ENCODE data around the gene ART3. TPM values are rescaled to one million over a fixed set of nuclear protein-coding genes. Genes with fewer than 3 reads are reported as not detected.
"Not testable (repeated sequence)": the region's sequence is repeated elsewhere in the genome, so short reads cannot be mapped to it uniquely, and the experiment has no call there.

Gene ART3
- total and polyA plus RNA-seq, 4 donors, result 0.68 to 0.81 TPM; not detected in 2

- H3K4me3 ChIP-seq (ENCODE audit: low read length in 2 of 2); H3K27me3 ChIP-seq (ENCODE audit: control insufficient read depth in 1 of 2, insufficient read depth in 2 of 2, low read length in 1 of 2); DNase-seq; H3K27ac ChIP-seq (ENCODE audit: low read depth in 1 of 2, low read length in 2 of 2); ATAC-seq (ENCODE audit: low FRiP score); intact Hi-C loops (cut with DNase I); H3K36me3 ChIP-seq (ENCODE audit: control insufficient read depth in 1 of 2, insufficient read depth in 2 of 2, low read length in 1 of 2); H3K4me1 ChIP-seq (ENCODE audit: control insufficient read depth in 1 of 2, insufficient read depth in 2 of 2, low read length in 2 of 2); H3K9me3 ChIP-seq (ENCODE audit: control insufficient read depth, low read length): not testable (repeated sequence)
- WGBS, 2 donors, result 70 to 71% methylated on average over 4 of the region's 4 CpGs
These were observed 29.8 kb upstream of the ART3 start for GRCh38 chr4:76044686-76045085.

- DNase-seq; H3K36me3 ChIP-seq (ENCODE audit: control insufficient read depth in 1 of 2, insufficient read depth in 2 of 2, low read length in 1 of 2); ATAC-seq (ENCODE audit: low FRiP score); H3K27ac ChIP-seq (ENCODE audit: low read depth in 1 of 2, low read length in 2 of 2); H3K9me3 ChIP-seq (ENCODE audit: control insufficient read depth, low read length); intact Hi-C loops (cut with DNase I); H3K4me3 ChIP-seq (ENCODE audit: low read length in 2 of 2); H3K27me3 ChIP-seq (ENCODE audit: control insufficient read depth in 1 of 2, insufficient read depth in 2 of 2, low read length in 1 of 2); H3K4me1 ChIP-seq (ENCODE audit: control insufficient read depth in 1 of 2, insufficient read depth in 2 of 2, low read length in 2 of 2): not testable (repeated sequence)
- 80 to 87% methylated on average over 17 of the region's 17 CpGs for WGBS, 2 donors
These were observed 24.6 kb upstream of the ART3 start for GRCh38 chr4:76049860-76050416.

GRCh38 chr4:76050560-76051050 lies 23.9 kb upstream of the ART3 start:
- H3K9me3 ChIP-seq (ENCODE audit: control insufficient read depth, low read length); H3K36me3 ChIP-seq (ENCODE audit: control insufficient read depth in 1 of 2, insufficient read depth in 2 of 2, low read length in 1 of 2); H3K27me3 ChIP-seq (ENCODE audit: control insufficient read depth in 1 of 2, insufficient read depth in 2 of 2, low read length in 1 of 2); ATAC-seq (ENCODE audit: low FRiP score); H3K4me1 ChIP-seq (ENCODE audit: control insufficient read depth in 1 of 2, insufficient read depth in 2 of 2, low read length in 2 of 2); intact Hi-C loops (cut with DNase I); DNase-seq; H3K27ac ChIP-seq (ENCODE audit: low read depth in 1 of 2, low read length in 2 of 2); H3K4me3 ChIP-seq (ENCODE audit: low read length in 2 of 2): not testable (repeated sequence)
- 93 to 94% methylated on average over 25 to 27 of the region's 27 CpGs for WGBS, 2 donors

- no peak overlapping the region for H3K27ac ChIP-seq (ENCODE audit: low read depth in 1 of 2, low read length in 2 of 2)
- intact Hi-C loops (cut with DNase I), result no loop called here
- H3K4me3 ChIP-seq (ENCODE audit: low read length in 2 of 2), result no peak overlapping the region
- ATAC-seq (ENCODE audit: low FRiP score) (no peak), DNase-seq (no peak)
- 19 to 21% methylated on average over 4 of the region's 4 CpGs for WGBS, 2 donors
- no peaks in the 10 kb centered on the region for H3K36me3 ChIP-seq (ENCODE audit: control insufficient read depth in 1 of 2, insufficient read depth in 2 of 2, low read length in 1 of 2)
- no peaks in the 10 kb centered on the region for H3K27me3 ChIP-seq (ENCODE audit: control insufficient read depth in 1 of 2, insufficient read depth in 2 of 2, low read length in 1 of 2)
- no peaks in the 10 kb centered on the region for H3K4me1 ChIP-seq (ENCODE audit: control insufficient read depth in 1 of 2, insufficient read depth in 2 of 2, low read length in 2 of 2)
- no peaks in the 10 kb centered on the region for H3K9me3 ChIP-seq (ENCODE audit: control insufficient read depth, low read length)
These were observed 20.8 kb upstream of the ART3 start for GRCh38 chr4:76053730-76054129.

GRCh38 chr4:76055016-76055415 lies 19.5 kb upstream of the ART3 start:
- intact Hi-C loops (cut with DNase I), result no loop called here
- Histone ChIP-seq H3K4me3 (ENCODE audit: low read length in 2 of 2) (no peak overlapping the region), H3K9me3 (ENCODE audit: control insufficient read depth, low read length) (no peaks in the 10 kb centered on the region), H3K27me3 (ENCODE audit: control insufficient read depth in 1 of 2, insufficient read depth in 2 of 2, low read length in 1 of 2) (no peaks in the 10 kb centered on the region), H3K36me3 (ENCODE audit: control insufficient read depth in 1 of 2, insufficient read depth in 2 of 2, low read length in 1 of 2) (no peaks in the 10 kb centered on the region), H3K27ac (ENCODE audit: low read depth in 1 of 2, low read length in 2 of 2) (no peak overlapping the region), H3K4me1 (ENCODE audit: control insufficient read depth in 1 of 2, insufficient read depth in 2 of 2, low read length in 2 of 2) (no peaks in the 10 kb centered on the region)
- no peak for DNase-seq
- 63 to 68% methylated on average over 2 of the region's 2 CpGs for WGBS, 2 donors
- no peak for ATAC-seq (ENCODE audit: low FRiP score)

GRCh38 chr4:76055421-76055820 lies 19.1 kb upstream of the ART3 start:
- intact Hi-C loops (cut with DNase I), result no loop called here
- no peak overlapping the region for H3K27ac ChIP-seq (ENCODE audit: low read depth in 1 of 2, low read length in 2 of 2)

GRCh38 chr4:76058302-76058701 lies 16.2 kb upstream of the ART3 start:
- no peak for ATAC-seq (ENCODE audit: low FRiP score)
- Histone ChIP-seq H3K27ac (ENCODE audit: low read depth in 1 of 2, low read length in 2 of 2) (no peak overlapping the region), H3K27me3 (ENCODE audit: control insufficient read depth in 1 of 2, insufficient read depth in 2 of 2, low read length in 1 of 2) (no peaks in the 10 kb centered on the region), H3K9me3 (ENCODE audit: control insufficient read depth, low read length) (no peaks in the 10 kb centered on the region), H3K4me1 (ENCODE audit: control insufficient read depth in 1 of 2, insufficient read depth in 2 of 2, low read length in 2 of 2) (no peaks in the 10 kb centered on the region), H3K36me3 (ENCODE audit: control insufficient read depth in 1 of 2, insufficient read depth in 2 of 2, low read length in 1 of 2) (no peaks in the 10 kb centered on the region), H3K4me3 (ENCODE audit: low read length in 2 of 2) (no peak overlapping the region)
- DNase-seq, result no peak
- intact Hi-C loops (cut with DNase I), result no loop called here

More at GRCh38 chr4:76055421-76055820, 19.1 kb upstream of the ART3 start:
- WGBS, 2 donors, result 20 to 35% methylated on average over 2 of the region's 2 CpGs
- Histone ChIP-seq H3K27me3 (ENCODE audit: control insufficient read depth in 1 of 2, insufficient read depth in 2 of 2, low read length in 1 of 2) (no peaks in the 10 kb centered on the region), H3K9me3 (ENCODE audit: control insufficient read depth, low read length) (no peaks in the 10 kb centered on the region), H3K4me3 (ENCODE audit: low read length in 2 of 2) (no peak overlapping the region), H3K36me3 (ENCODE audit: control insufficient read depth in 1 of 2, insufficient read depth in 2 of 2, low read length in 1 of 2) (no peaks in the 10 kb centered on the region), H3K4me1 (ENCODE audit: control insufficient read depth in 1 of 2, insufficient read depth in 2 of 2, low read length in 2 of 2) (no peaks in the 10 kb centered on the region)
- no peak for ATAC-seq (ENCODE audit: low FRiP score)
- no peak for DNase-seq

- Histone ChIP-seq H3K4me1 (ENCODE audit: control insufficient read depth in 1 of 2, insufficient read depth in 2 of 2, low read length in 2 of 2) (no peaks in the 10 kb centered on the region), H3K4me3 (ENCODE audit: low read length in 2 of 2) (no peak overlapping the region), H3K27ac (ENCODE audit: low read depth in 1 of 2, low read length in 2 of 2) (no peak overlapping the region), H3K36me3 (ENCODE audit: control insufficient read depth in 1 of 2, insufficient read depth in 2 of 2, low read length in 1 of 2) (no peaks in the 10 kb centered on the region), H3K9me3 (ENCODE audit: control insufficient read depth, low read length) (no peaks in the 10 kb centered on the region), H3K27me3 (ENCODE audit: control insufficient read depth in 1 of 2, insufficient read depth in 2 of 2, low read length in 1 of 2) (no peaks in the 10 kb centered on the region)
- ATAC-seq (ENCODE audit: low FRiP score), result no peak
- intact Hi-C loops (cut with DNase I), result no loop called here
- DNase-seq, result no peak
- WGBS, 2 donors, result 41 to 47% methylated on average over 3 of the region's 3 CpGs
These were observed 15.6 kb upstream of the ART3 start for GRCh38 chr4:76058888-76059426.

- whole genome bisulfite sequencing, 2 donors, result 73 to 88% methylated on average over 1 of the region's 1 CpG
- H3K4me1 ChIP-seq (ENCODE audit: control insufficient read depth in 1 of 2, insufficient read depth in 2 of 2, low read length in 2 of 2), result no peaks in the 10 kb centered on the region
- ATAC-seq (ENCODE audit: low FRiP score), result no peak
- H3K36me3 ChIP-seq (ENCODE audit: control insufficient read depth in 1 of 2, insufficient read depth in 2 of 2, low read length in 1 of 2), result no peaks in the 10 kb centered on the region
- H3K4me3 ChIP-seq (ENCODE audit: low read length in 2 of 2), result no peak overlapping the region
- no peaks in the 10 kb centered on the region for H3K27me3 ChIP-seq (ENCODE audit: control insufficient read depth in 1 of 2, insufficient read depth in 2 of 2, low read length in 1 of 2)
- no peaks in the 10 kb centered on the region for H3K9me3 ChIP-seq (ENCODE audit: control insufficient read depth, low read length)
- intact Hi-C loops (cut with DNase I), result no loop called here
- no peak for DNase-seq
- H3K27ac ChIP-seq (ENCODE audit: low read depth in 1 of 2, low read length in 2 of 2), result no peak overlapping the region
These were observed 14.8 kb upstream of the ART3 start for GRCh38 chr4:76059750-76060149.

Measured in aorta (tissue), 5 donors.